Astrocyte (in vitro differentiated cells and primary cell): Measurements from ENCODE around the gene MAP2.

Experiments
- CTCF ChIP-seq: IDR thresholded peaks from 2 replicates; pipeline ENCODE4 v1.5.1; 2011; ENCODE audit warnings: low read depth, mild to moderate bottlenecking, inconsistent platforms, low read length, moderate library complexity; ENCODE audit not compliant: insufficient read depth
- EZH2 ChIP-seq: IDR thresholded peaks from 2 replicates; pipeline ENCODE4 v1.6.1; 2012; ENCODE audit warnings: mild to moderate bottlenecking, low read length, inconsistent platforms; ENCODE audit not compliant: insufficient read depth

GRCh38 chr2:209640358-209640757 lies 216.5 kb downstream of the MAP2 start:
- TF ChIP-seq CTCF (no peak), EZH2 (no peak)
